Neuronal stem cell (in vitro differentiated cells): ENCODE results near the gene CBFA2T3.

Source experiments
- DNase-seq: peaks from one replicate; pipeline ENCODE4 v3.0.0-alpha.2; 2013; ENCODE audit warnings: low spot score
- H2AFZ ChIP-seq: one replicate; pipeline ENCODE4 v1.6.1; 2013; ENCODE audit warnings: mild to moderate bottlenecking, low read length, inconsistent platforms
- H2AK5ac ChIP-seq: 2 replicates; pipeline ENCODE4 v1.6.1; 2013; ENCODE audit warnings: low read depth, mild to moderate bottlenecking, inconsistent platforms, low read length, moderate library complexity, mixed read lengths
- H2BK120ac ChIP-seq: 2 replicates; pipeline ENCODE4 v1.6.1; 2013; ENCODE audit warnings: low read depth, mild to moderate bottlenecking, inconsistent platforms, low read length, moderate library complexity, mixed read lengths
- H2BK12ac ChIP-seq: one replicate; pipeline ENCODE4 v1.6.1; 2013; ENCODE audit warnings: low read length, inconsistent platforms
- H2BK15ac ChIP-seq: 2 replicates; pipeline ENCODE4 v1.6.1; 2013; ENCODE audit warnings: mild to moderate bottlenecking, low read length, inconsistent platforms, mixed read lengths
- H2BK5ac ChIP-seq: one replicate; pipeline ENCODE4 v1.6.1; 2013; ENCODE audit warnings: inconsistent platforms, mild to moderate bottlenecking, low read length, moderate library complexity
- H3K14ac ChIP-seq: one replicate; pipeline ENCODE4 v1.6.1; 2013; ENCODE audit warnings: low read length, inconsistent platforms
- H3K18ac ChIP-seq: 2 replicates; pipeline ENCODE4 v1.6.1; 2013; ENCODE audit warnings: low read length, inconsistent platforms
- H3K23ac ChIP-seq: 2 replicates; pipeline ENCODE4 v1.6.1; 2013; ENCODE audit warnings: low read depth, mild to moderate bottlenecking, mixed read lengths, low read length, inconsistent platforms; ENCODE audit not compliant: poor library complexity
- H3K27ac ChIP-seq: replicated peaks from 3 replicates; pipeline ENCODE4 v1.5.1; 2013; ENCODE audit warnings: low read length, inconsistent platforms
- H3K27me3 ChIP-seq, 3 experiments: 2 replicates each; pipeline ENCODE4 v1.6.1; 2013; ENCODE audit warnings: low read length in 3 of 3, mild to moderate bottlenecking in 2 of 3, inconsistent platforms in 1 of 3, low read depth in 1 of 3, mixed read lengths in 1 of 3, moderate library complexity in 1 of 3; ENCODE audit not compliant: control insufficient read depth in 3 of 3, insufficient read depth in 3 of 3
- H3K36me3 ChIP-seq, 2 donors: replicated peaks in 1 of 2; 2 replicates each; pipeline ENCODE4 v1.6.1; 2013; ENCODE audit warnings: low read length in 2 of 2; ENCODE audit not compliant: control insufficient read depth in 2 of 2, insufficient read depth in 2 of 2
- H3K4ac ChIP-seq: 2 replicates; pipeline ENCODE4 v1.6.1; 2013; ENCODE audit warnings: inconsistent platforms, mild to moderate bottlenecking, low read length, moderate library complexity
- H3K4me1 ChIP-seq, 2 donors: 1 replicate in 1 of 2; 2 replicates in 1 of 2; pipeline ENCODE4 v1.6.1; 2013; ENCODE audit warnings: low read length in 2 of 2, low read depth in 1 of 2; ENCODE audit not compliant: control insufficient read depth in 2 of 2, insufficient read depth in 1 of 2
- H3K4me2 ChIP-seq: one replicate; pipeline ENCODE4 v1.6.1; 2013; ENCODE audit warnings: mild to moderate bottlenecking, low read length, inconsistent platforms; ENCODE audit not compliant: insufficient read depth, poor library complexity, severe bottlenecking
- H3K4me3 ChIP-seq, 2 donors: 2 replicates each; pipeline ENCODE4 v1.5.1; 2013; ENCODE audit warnings: low read length in 2 of 2, mild to moderate bottlenecking in 2 of 2, inconsistent platforms in 1 of 2, moderate library complexity in 1 of 2
- H3K79me1 ChIP-seq: one replicate; pipeline ENCODE4 v1.6.1; 2013; ENCODE audit warnings: low read depth, mild to moderate bottlenecking, inconsistent platforms, low read length, moderate library complexity
- H3K9ac ChIP-seq: one replicate; pipeline ENCODE4 v1.6.1; 2013; ENCODE audit warnings: mild to moderate bottlenecking, low read depth, low read length, inconsistent platforms; ENCODE audit not compliant: poor library complexity
- H3K9me3 ChIP-seq, 2 donors: replicated peaks in 1 of 2; 2 replicates each; pipeline versions ENCODE3 to v1.6.1; 2013; ENCODE audit warnings: low read length in 2 of 2, mild to moderate bottlenecking in 2 of 2, inconsistent platforms in 1 of 2, low read depth in 1 of 2, mixed read lengths in 1 of 2, moderate library complexity in 1 of 2; ENCODE audit not compliant: control insufficient read depth in 2 of 2, insufficient read depth in 1 of 2
- H4K8ac ChIP-seq: one replicate; pipeline ENCODE4 v1.6.1; 2013; ENCODE audit warnings: low read depth, mild to moderate bottlenecking, inconsistent platforms, low read length, moderate library complexity
- H4K91ac ChIP-seq: one replicate; pipeline ENCODE4 v1.6.1; 2013; ENCODE audit warnings: low read length, low read depth, mild to moderate bottlenecking, inconsistent platforms; ENCODE audit not compliant: poor library complexity
- WGBS, 2 donors: extraction: QIAGEN DNeasy Blood & Tissue Kit; methylation state at CpG; one replicate each; pipeline ENCODE4 v1.1.7; 2013; ENCODE audit warnings: missing lambda C conversion rate in 2 of 2, mixed read lengths in 1 of 2; ENCODE audit not compliant: insufficient read length in 2 of 2, insufficient replicate concordance in 1 of 2; ENCODE audit errors: extremely low coverage in 2 of 2; 5-methylcytosine and 5-hydroxymethylcytosine counted together

Gene CBFA2T3

DNA sequence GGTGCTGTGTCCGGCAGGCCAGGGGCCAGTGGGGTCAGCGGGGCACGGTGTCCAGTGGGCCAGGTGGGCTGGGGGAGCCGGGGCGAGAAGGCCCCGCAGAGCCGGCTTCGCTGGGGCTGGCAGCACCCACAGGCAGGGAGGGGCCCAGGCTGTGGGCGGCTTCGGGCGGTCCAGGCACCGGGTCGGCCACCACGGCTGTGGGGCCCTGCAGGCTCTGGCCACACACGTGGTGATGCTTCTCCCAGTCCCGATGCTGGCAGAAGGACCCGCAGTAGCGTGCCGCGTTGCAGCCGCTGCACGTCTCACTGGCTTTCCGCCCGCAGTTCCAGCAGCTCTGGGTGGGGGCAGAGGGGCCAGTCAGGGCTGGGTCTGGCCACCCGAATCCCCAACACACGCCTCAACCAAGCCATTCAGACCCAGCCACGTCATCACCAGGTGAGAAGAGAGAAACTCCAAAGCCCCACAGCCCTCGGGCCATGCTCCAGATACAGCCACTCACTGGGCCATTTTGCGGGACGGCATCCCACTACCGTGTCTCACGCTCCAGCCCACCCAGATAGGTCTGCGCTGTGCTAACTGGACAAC, 100.0 kb downstream of the CBFA2T3 start:
- Histone ChIP-seq H4K91ac (no peak overlapping the region), H3K18ac (peak overlapping the region; percentile 13), H3K4ac (no peak overlapping the region), H3K79me1 (peaks cover 3% of the 10 kb centered on the region), H4K8ac (no peak overlapping the region), H3K27me3 (peaks cover 0 to 44% (median 11%) of the 10 kb centered on the region in 3 experiments), H3K36me3 (no peaks in the 10 kb centered on the region), H3K14ac (no peak overlapping the region), H2BK15ac (no peak overlapping the region), H3K4me1 (peaks cover 16 to 19% of the 10 kb centered on the region in 2 donors), H3K9me3 (no peaks in the 10 kb centered on the region), H3K4me2 (no peak overlapping the region), H3K27ac (no peak overlapping the region), H3K4me3 (no peak overlapping the region), H3K23ac (peak overlapping the region; percentile 44), H2AFZ (no peak overlapping the region), H2BK5ac (no peak overlapping the region), H2BK12ac (peak overlapping the region; percentile 41), H3K9ac (peak overlapping the region; percentile 78), H2AK5ac (peak overlapping the region; percentile 10), H2BK120ac (no peak overlapping the region)
- DNase-seq: no peak
- no CpG with 5 or more reads among the region's 33 CpGs for WGBS, 2 donors

GRCh38 chr16:88875703-88876234, 101.2 kb downstream of the CBFA2T3 start:
- no peak overlapping the region for H4K8ac ChIP-seq
- H3K23ac ChIP-seq: no peak overlapping the region
- H3K27ac ChIP-seq: no peak overlapping the region
- peaks cover 0 to 57% (median 3%) of the 10 kb centered on the region in 3 experiments for H3K27me3 ChIP-seq
- H3K4me1 ChIP-seq: peaks cover 8 to 17% of the 10 kb centered on the region in 2 donors
- H3K9me3 ChIP-seq: no peaks in the 10 kb centered on the region
- no peak overlapping the region for H2BK120ac ChIP-seq
- no CpG with 5 or more reads among the region's 22 CpGs for WGBS, 2 donors
- no peaks in the 10 kb centered on the region for H3K36me3 ChIP-seq
- H4K91ac ChIP-seq: no peak overlapping the region
- no peak overlapping the region for H3K14ac ChIP-seq
- no peak overlapping the region for H3K18ac ChIP-seq
- H3K79me1 ChIP-seq: peaks cover 3% of the 10 kb centered on the region
- no peak for DNase-seq
- no peak overlapping the region for H2AFZ ChIP-seq
- no peak overlapping the region for H2BK5ac ChIP-seq
- no peak overlapping the region for H3K4ac ChIP-seq
- no peak overlapping the region for H2BK15ac ChIP-seq
- H3K9ac ChIP-seq: no peak overlapping the region
- H3K4me2 ChIP-seq: no peak overlapping the region
- H2BK12ac ChIP-seq: no peak overlapping the region
- H2AK5ac ChIP-seq: peak overlapping the region; percentile 28
- H3K4me3 ChIP-seq: no peak overlapping the region

GRCh38 chr16:88874938-88875599, 101.9 kb downstream of the CBFA2T3 start:
- Histone ChIP-seq H4K8ac (no peak overlapping the region), H2BK120ac (no peak overlapping the region), H3K27ac (no peak overlapping the region), H2BK12ac (peak overlapping the region; percentile 58), H3K27me3 (peaks cover 0 to 59% (median 0%) of the 10 kb centered on the region in 3 experiments), H3K79me1 (peaks cover 3% of the 10 kb centered on the region), H3K4me1 (peaks cover 2 to 10% of the 10 kb centered on the region in 2 donors), H3K9ac (peak overlapping the region; percentile 70), H2BK15ac (no peak overlapping the region), H2BK5ac (no peak overlapping the region), H3K4ac (no peak overlapping the region), H2AK5ac (peak overlapping the region; percentile 28), H3K4me3 (peak overlapping the region in 1 of 2 donors; percentile 11), H3K9me3 (no peaks in the 10 kb centered on the region), H3K36me3 (no peaks in the 10 kb centered on the region), H3K23ac (peak overlapping the region; percentile 93), H3K18ac (peak overlapping the region; percentile 28), H3K4me2 (no peak overlapping the region), H3K14ac (peak overlapping the region; percentile 71), H4K91ac (no peak overlapping the region), H2AFZ (no peak overlapping the region)
- no peak for DNase-seq
- WGBS, 2 donors: no CpG with 5 or more reads among the region's 34 CpGs

GRCh38 chr16:88872650-88873331, 104.2 kb downstream of the CBFA2T3 start:
- no peak overlapping the region for H2BK15ac ChIP-seq
- peaks cover 3% of the 10 kb centered on the region for H3K79me1 ChIP-seq
- no peak overlapping the region for H3K4ac ChIP-seq
- peak overlapping the region; percentile 28 for H3K18ac ChIP-seq
- H3K14ac ChIP-seq: no peak overlapping the region
- no peak overlapping the region for H3K4me2 ChIP-seq
- H2BK120ac ChIP-seq: no peak overlapping the region
- no peak overlapping the region for H2AFZ ChIP-seq
- H3K9me3 ChIP-seq: no peaks in the 10 kb centered on the region
- peaks cover 0 to 2% of the 10 kb centered on the region in 2 donors for H3K4me1 ChIP-seq
- DNase-seq: no peak
- no peak overlapping the region for H4K91ac ChIP-seq
- H2BK12ac ChIP-seq: no peak overlapping the region
- H2BK5ac ChIP-seq: no peak overlapping the region
- H4K8ac ChIP-seq: no peak overlapping the region
- no peaks in the 10 kb centered on the region for H3K36me3 ChIP-seq
- no CpG with 5 or more reads among the region's 25 CpGs for WGBS, 2 donors
- H3K9ac ChIP-seq: no peak overlapping the region
- H3K27me3 ChIP-seq: peaks cover 0 to 65% (median 0%) of the 10 kb centered on the region in 3 experiments
- H3K23ac ChIP-seq: peak overlapping the region; percentile 31
- H3K4me3 ChIP-seq: no peak overlapping the region
- peak overlapping the region; percentile 65 for H2AK5ac ChIP-seq
- no peak overlapping the region for H3K27ac ChIP-seq
